ENCODE data around the gene MRPL36.

DNA sequence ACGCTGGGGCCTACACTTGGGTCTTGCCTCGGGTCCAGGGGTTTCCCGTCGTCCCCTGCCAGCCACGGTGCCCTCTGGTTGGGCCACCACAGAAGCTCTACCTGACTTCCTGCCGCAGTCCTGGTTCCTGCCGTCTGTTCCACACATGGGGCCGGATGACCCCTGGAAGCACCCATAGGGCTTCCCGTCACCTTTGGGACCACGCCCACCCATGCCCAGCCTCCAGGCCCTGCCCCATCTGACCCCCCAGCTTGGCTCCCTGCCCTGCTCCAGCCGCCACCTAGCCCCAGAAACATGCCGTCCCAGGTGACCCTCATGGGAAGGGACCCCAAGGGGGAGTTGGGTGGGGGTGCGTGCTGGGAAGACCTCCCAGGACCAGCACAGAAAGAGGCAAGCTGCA lies 13.7 kb downstream of the MRPL36 start:
- TF ChIP-seq POLR2A (IDR thresholded peaks at IDR 0.05; ENCODE audit: low read length) (no peak), GATA1 (IDR thresholded peaks at IDR 0.05; ENCODE audit: low read depth, low read length) (no peak)

Data from erythroblast (primary cell).